DOHH2 (cell line): Measurements from ENCODE around the gene RPL7L1.
"Not testable (repeated sequence)": the region's sequence is repeated elsewhere in the genome, so short reads cannot be mapped to it uniquely, and the experiment has no call there.

ENCODE experiments used
- EZH2phosphoT487 ChIP-seq: fragments of 200-600 bp; sonication (generic); IDR thresholded peaks from 2 replicates; pipeline ENCODE4 v1.6.1; 2017; ENCODE audit warnings: borderline replicate concordance, mild to moderate bottlenecking, antibody characterized with exemption, low read length, moderate library complexity, mixed read lengths
- TF ChIP-seq, protein P1 (sequence below): fragments of 200-600 bp; sonication (generic); IDR thresholded peaks from one replicate; pipeline ENCODE4 v1.5.1; 2014; ENCODE audit warnings: antibody characterized with exemption, mild to moderate bottlenecking, low read depth, low read length; ENCODE audit not compliant: poor library complexity, severe bottlenecking

- TF ChIP-seq, protein P1, sequence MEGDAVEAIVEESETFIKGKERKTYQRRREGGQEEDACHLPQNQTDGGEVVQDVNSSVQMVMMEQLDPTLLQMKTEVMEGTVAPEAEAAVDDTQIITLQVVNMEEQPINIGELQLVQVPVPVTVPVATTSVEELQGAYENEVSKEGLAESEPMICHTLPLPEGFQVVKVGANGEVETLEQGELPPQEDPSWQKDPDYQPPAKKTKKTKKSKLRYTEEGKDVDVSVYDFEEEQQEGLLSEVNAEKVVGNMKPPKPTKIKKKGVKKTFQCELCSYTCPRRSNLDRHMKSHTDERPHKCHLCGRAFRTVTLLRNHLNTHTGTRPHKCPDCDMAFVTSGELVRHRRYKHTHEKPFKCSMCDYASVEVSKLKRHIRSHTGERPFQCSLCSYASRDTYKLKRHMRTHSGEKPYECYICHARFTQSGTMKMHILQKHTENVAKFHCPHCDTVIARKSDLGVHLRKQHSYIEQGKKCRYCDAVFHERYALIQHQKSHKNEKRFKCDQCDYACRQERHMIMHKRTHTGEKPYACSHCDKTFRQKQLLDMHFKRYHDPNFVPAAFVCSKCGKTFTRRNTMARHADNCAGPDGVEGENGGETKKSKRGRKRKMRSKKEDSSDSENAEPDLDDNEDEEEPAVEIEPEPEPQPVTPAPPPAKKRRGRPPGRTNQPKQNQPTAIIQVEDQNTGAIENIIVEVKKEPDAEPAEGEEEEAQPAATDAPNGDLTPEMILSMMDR: not testable (repeated sequence)
- not testable (repeated sequence) for TF ChIP-seq EZH2phosphoT487
Measured at GRCh38 chr6:42880240-42880817, 913 bp downstream of the RPL7L1 start.
